Upper lobe of left lung (tissue), 6 donors: ENCODE measurements around the gene CACNA1D. TPM values are rescaled to one million over a fixed set of nuclear protein-coding genes. Genes with fewer than 3 reads are reported as not detected.

Experiments used
- ATAC-seq, 2 donors: fragments of 200-7000 bp; cut with Tn5 transposase; one replicate each; pipeline ENCODE4 v1.9.1; 2022; ENCODE audit warnings: mild to moderate bottlenecking in 2 of 2, moderate library complexity in 2 of 2; ENCODE audit not compliant: low FRiP score in 2 of 2
- DNase-seq, 2 donors: peaks; one replicate each; pipeline ENCODE4 v3.0.0-alpha.2; 2019 to 2020
- H3K27ac ChIP-seq, 4 donors: fragments of 200-600 bp; sonication (generic); one replicate each; pipeline ENCODE4 v1.5.1; 2016 to 2019
- H3K27me3 ChIP-seq, 4 donors: fragments of 200-600 bp; sonication (generic); one replicate each; pipeline ENCODE4 v1.5.1; 2017 to 2019
- H3K36me3 ChIP-seq, 4 donors: fragments of 200-600 bp; sonication (generic); one replicate each; pipeline ENCODE4 v1.5.1; 2016 to 2019
- H3K4me1 ChIP-seq, 4 donors: fragments of 200-600 bp; sonication (generic); one replicate each; pipeline ENCODE4 v1.5.1; 2018 to 2019
- H3K4me3 ChIP-seq, 4 donors: fragments of 200-600 bp; sonication (generic); one replicate each; pipeline ENCODE4 v1.5.1; 2017 to 2019; ENCODE audit warnings: mild to moderate bottlenecking in 2 of 4, moderate library complexity in 1 of 4
- H3K9me3 ChIP-seq, 4 donors: fragments of 200-600 bp; sonication (generic); one replicate each; pipeline ENCODE4 v1.5.1; 2018 to 2019
- EP300 ChIP-seq, 4 donors: sonication (generic); formaldehyde crosslinking; IDR thresholded peaks; one replicate each; pipeline ENCODE4 v1.5.1; 2017; ENCODE audit warnings: antibody characterized with exemption in 4 of 4, control low read depth in 2 of 4
- POLR2A ChIP-seq, 4 donors: fragments of 450-650 bp; IDR thresholded peaks; one replicate each; pipeline ENCODE4 v1.5.1; 2016 to 2017; ENCODE audit warnings: antibody characterized with exemption in 4 of 4, mild to moderate bottlenecking in 2 of 4
- POLR2AphosphoS5 ChIP-seq, 2 donors: sonication (generic); formaldehyde crosslinking; IDR thresholded peaks; one replicate each; pipeline ENCODE4 v1.5.1; 2017; ENCODE audit warnings: antibody characterized with exemption in 2 of 2
- WGBS, 2 donors: methylation state at CpG; one replicate each; pipeline ENCODE4 v1.1.5; 2017 to 2018; 5-methylcytosine and 5-hydroxymethylcytosine counted together
- total RNA-seq, 6 donors: library from RNA; depleted of rRNA in 4 of 6; stranded (reverse); fragments of >200 nt in 4 of 6; gene quantifications; one replicate each; pipeline versions ENCODE4 v1.1.0 to v1.2.1, GENCODE V29; 2016 to 2021
- TF ChIP-seq, protein P1 (sequence below), 6 experiments: fragments of 450-650 bp in 4 of 6; fragments of 200-600 bp in 2 of 6; sonication (generic) in 2 of 6; IDR thresholded peaks; one replicate each; pipeline ENCODE4 v1.5.1; 2016 to 2019; ENCODE audit warnings: antibody characterized with exemption in 6 of 6
- donor health status: DM: no; HTN: no; CAD: no; lungs with moderate emphysema.
- donor health status: DM: no; HTN: yes; CAD: no; lungs with severe emphysema.

CACNA1D gene
- total RNA-seq, 6 donors from 2014 or later = 17.2 to 221 (median 30.2) TPM

- TF ChIP-seq, protein P1, sequence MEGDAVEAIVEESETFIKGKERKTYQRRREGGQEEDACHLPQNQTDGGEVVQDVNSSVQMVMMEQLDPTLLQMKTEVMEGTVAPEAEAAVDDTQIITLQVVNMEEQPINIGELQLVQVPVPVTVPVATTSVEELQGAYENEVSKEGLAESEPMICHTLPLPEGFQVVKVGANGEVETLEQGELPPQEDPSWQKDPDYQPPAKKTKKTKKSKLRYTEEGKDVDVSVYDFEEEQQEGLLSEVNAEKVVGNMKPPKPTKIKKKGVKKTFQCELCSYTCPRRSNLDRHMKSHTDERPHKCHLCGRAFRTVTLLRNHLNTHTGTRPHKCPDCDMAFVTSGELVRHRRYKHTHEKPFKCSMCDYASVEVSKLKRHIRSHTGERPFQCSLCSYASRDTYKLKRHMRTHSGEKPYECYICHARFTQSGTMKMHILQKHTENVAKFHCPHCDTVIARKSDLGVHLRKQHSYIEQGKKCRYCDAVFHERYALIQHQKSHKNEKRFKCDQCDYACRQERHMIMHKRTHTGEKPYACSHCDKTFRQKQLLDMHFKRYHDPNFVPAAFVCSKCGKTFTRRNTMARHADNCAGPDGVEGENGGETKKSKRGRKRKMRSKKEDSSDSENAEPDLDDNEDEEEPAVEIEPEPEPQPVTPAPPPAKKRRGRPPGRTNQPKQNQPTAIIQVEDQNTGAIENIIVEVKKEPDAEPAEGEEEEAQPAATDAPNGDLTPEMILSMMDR (IDR thresholded peaks at IDR 0.05) = no peak
- TF ChIP-seq EP300 (IDR thresholded peaks at IDR 0.05) = no peak
- TF ChIP-seq POLR2AphosphoS5 (IDR thresholded peaks at IDR 0.05) = no peak
- TF ChIP-seq POLR2A (IDR thresholded peaks at IDR 0.05) = no peak
- peaks cover 0 to 4% (median 0%) of the 10 kb centered on the region in 4 donors for H3K4me1 ChIP-seq
- ATAC-seq (no peak), DNase-seq (no peak)
- H3K9me3 ChIP-seq = no peaks in the 10 kb centered on the region
- no peak overlapping the region for H3K27ac ChIP-seq
- 68 to 70% methylated on average over 12 to 15 of the region's 15 CpGs for WGBS, 2 donors
- H3K36me3 ChIP-seq = no peaks in the 10 kb centered on the region
- no peaks in the 10 kb centered on the region for H3K27me3 ChIP-seq
- H3K4me3 ChIP-seq = no peak overlapping the region
Measured at GRCh38 chr3:53675022-53675697, 180.7 kb downstream of the CACNA1D start.

DNA sequence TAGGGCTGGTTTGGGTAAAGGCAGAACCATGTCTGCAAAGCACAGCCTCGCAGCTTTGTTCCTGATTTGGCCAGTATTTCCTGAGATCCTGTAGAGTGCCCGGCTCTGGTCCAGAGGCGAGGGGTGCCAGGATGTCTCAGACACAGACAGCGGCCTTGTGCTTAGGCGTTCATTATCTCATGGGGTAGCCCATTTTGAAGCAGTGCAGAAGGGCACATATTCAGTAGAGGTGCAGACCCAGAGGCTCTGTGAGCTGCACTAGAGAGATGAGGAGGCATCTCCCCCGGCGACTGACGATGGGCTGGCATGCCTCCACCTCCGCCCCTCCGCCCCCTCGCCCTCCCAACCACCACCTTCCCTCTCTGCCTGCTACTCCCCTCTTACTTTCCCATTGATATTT lies 181.5 kb downstream of the CACNA1D start:
- Histone ChIP-seq H3K27me3 (no peaks in the 10 kb centered on the region), H3K27ac (no peak overlapping the region), H3K36me3 (no peaks in the 10 kb centered on the region), H3K9me3 (no peaks in the 10 kb centered on the region), H3K4me1 (peaks cover 0 to 4% (median 0%) of the 10 kb centered on the region in 4 donors), H3K4me3 (no peak overlapping the region)
- TF ChIP-seq POLR2A (IDR thresholded peaks at IDR 0.05) (no peak), EP300 (IDR thresholded peaks at IDR 0.05) (no peak), POLR2AphosphoS5 (IDR thresholded peaks at IDR 0.05) (no peak)
- TF ChIP-seq, protein P1 (IDR thresholded peaks at IDR 0.05) = no peak
- DNase-seq (peak in 1 of 2 donors; percentile 37), ATAC-seq (no peak)
- 79 to 85% methylated on average over 11 of the region's 11 CpGs for WGBS, 2 donors

- ATAC-seq = peak in 1 of 2 donors; percentile 54
- WGBS, 2 donors = 26 to 46% methylated on average over 4 of the region's 4 CpGs
- DNase-seq = peak in 1 of 2 donors; percentile 35
- H3K36me3 ChIP-seq = no peaks in the 10 kb centered on the region
- no peak overlapping the region for H3K27ac ChIP-seq
- TF ChIP-seq POLR2AphosphoS5 (IDR thresholded peaks at IDR 0.05) (no peak), POLR2A (IDR thresholded peaks at IDR 0.05) (peak in 1 of 4 donors; percentile 22)
- TF ChIP-seq, protein P1 (IDR thresholded peaks at IDR 0.05) = peak in 5 of 6 experiments; percentile 12 to 47 (median 32)
- H3K9me3 ChIP-seq = no peaks in the 10 kb centered on the region
- H3K4me1 ChIP-seq = no peaks in the 10 kb centered on the region
- H3K27me3 ChIP-seq = no peaks in the 10 kb centered on the region
- no peak overlapping the region for H3K4me3 ChIP-seq
Measured at GRCh38 chr3:53677413-53677812, 183.0 kb downstream of the CACNA1D start.

GRCh38 chr3:53680028-53680427 lies 185.6 kb downstream of the CACNA1D start:
- WGBS, 2 donors = 23 to 54% methylated on average over 6 of the region's 6 CpGs
- ATAC-seq (no peak), DNase-seq (no peak)
- H3K4me1 ChIP-seq = no peaks in the 10 kb centered on the region
- H3K27ac ChIP-seq = no peak overlapping the region
- no peaks in the 10 kb centered on the region for H3K27me3 ChIP-seq
- H3K4me3 ChIP-seq = no peak overlapping the region
- no peaks in the 10 kb centered on the region for H3K36me3 ChIP-seq
- TF ChIP-seq, protein P1 (IDR thresholded peaks at IDR 0.05) = no peak
- TF ChIP-seq EP300 (IDR thresholded peaks at IDR 0.05) (no peak), POLR2AphosphoS5 (IDR thresholded peaks at IDR 0.05) (no peak)
- no peaks in the 10 kb centered on the region for H3K9me3 ChIP-seq

- Histone ChIP-seq H3K36me3 (no peaks in the 10 kb centered on the region), H3K27me3 (no peaks in the 10 kb centered on the region), H3K4me3 (no peak overlapping the region), H3K27ac (no peak overlapping the region), H3K4me1 (no peaks in the 10 kb centered on the region), H3K9me3 (no peaks in the 10 kb centered on the region)
- DNase-seq = no peak
- TF ChIP-seq POLR2A (IDR thresholded peaks at IDR 0.05) = no peak
- TF ChIP-seq EP300 (IDR thresholded peaks at IDR 0.05) = no peak
- TF ChIP-seq POLR2AphosphoS5 (IDR thresholded peaks at IDR 0.05) = no peak
- TF ChIP-seq, protein P1 (IDR thresholded peaks at IDR 0.05) = no peak
- 40 to 59% methylated on average over 3 of the region's 3 CpGs for WGBS, 2 donors
- no peak for ATAC-seq
Measured at GRCh38 chr3:53682807-53683206, 188.4 kb downstream of the CACNA1D start.
